ENCODE data around the gene SSTR4.

SSTR4 gene

DNA sequence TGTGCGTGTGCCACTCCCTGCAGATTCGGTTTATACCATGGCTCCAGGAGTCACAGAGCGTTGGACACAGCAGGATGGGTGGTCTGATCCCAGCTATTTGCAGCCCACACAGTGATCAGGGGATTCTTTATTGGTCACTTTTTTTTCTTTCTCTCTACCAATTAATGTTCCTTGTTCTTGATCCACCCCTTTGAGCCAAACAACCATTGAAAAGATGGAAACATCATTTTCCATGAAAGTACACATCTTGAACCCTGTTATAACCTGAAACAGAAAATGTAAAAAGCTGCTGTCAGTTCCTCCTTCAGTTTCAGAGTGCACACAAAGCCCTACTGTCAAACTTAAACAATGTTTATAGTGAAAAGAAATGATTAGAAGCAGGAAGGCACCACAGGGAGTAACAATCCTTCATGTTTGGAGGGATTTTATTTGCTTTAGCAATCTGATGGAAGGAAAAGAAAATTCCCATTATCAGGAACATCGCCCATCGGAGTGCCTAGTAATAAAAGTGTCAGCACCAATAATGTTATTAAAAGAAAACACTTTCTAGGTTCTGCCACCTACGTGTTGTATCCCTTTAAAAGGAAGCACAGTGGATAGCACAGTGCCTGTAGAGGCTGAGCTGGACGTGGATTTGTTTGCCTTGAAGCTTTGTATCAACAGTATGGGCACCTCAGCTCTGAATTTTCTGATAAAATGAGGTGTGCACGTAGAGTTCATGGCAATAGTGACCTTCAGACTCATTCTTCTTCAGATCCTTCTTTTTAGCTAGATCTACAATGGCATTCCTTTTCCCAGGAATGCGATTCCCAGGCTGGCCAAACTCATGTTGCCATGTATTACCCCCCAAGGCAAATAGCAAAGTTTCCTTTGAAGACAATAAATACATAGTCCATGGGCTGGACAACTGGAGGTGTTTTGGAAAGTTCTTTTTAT, 30.4 kb downstream of the SSTR4 start:
- no peak for DNase-seq (ENCODE audit: low read depth)

DNA sequence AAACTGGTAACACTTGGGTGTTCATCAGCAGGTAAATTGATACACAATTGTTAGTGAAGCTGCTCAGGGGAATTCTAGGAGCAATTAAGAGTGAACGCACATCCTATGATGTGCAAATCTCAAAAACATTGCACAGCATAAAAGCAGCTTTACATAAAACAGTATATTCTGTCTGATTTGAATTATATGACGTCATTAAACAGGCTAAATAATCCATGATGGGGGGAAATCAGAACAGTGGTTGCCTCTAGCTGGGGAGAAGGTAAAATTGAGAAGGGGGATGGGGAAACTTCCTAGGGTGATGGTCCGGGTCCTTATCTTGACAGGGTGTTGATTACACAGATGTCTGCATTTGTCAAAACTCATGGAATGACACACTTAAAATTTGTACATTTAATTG, 31.7 kb downstream of the SSTR4 start:
- DNase-seq (ENCODE audit: low read depth) = no peak

DNA sequence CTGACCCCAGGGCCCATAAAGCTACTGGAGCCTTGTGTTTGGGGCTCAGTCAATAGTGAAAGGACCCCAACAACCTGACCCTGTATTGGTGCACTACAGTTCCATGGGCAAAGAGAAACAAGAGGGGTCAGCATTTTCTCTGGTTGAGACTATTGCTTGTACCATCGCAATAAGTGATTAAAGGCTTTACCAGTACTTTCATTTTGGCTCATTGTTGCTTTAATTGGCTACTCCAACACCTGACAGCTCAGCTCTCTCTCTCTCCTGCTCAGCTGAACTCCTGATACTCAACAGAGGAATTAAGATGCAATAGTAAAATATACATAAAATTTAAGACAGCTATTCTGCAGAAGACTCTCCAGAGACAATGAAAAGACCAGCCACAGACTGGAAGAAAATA, 33.2 kb downstream of the SSTR4 start:
- DNase-seq (ENCODE audit: low read depth) = no peak

DNA sequence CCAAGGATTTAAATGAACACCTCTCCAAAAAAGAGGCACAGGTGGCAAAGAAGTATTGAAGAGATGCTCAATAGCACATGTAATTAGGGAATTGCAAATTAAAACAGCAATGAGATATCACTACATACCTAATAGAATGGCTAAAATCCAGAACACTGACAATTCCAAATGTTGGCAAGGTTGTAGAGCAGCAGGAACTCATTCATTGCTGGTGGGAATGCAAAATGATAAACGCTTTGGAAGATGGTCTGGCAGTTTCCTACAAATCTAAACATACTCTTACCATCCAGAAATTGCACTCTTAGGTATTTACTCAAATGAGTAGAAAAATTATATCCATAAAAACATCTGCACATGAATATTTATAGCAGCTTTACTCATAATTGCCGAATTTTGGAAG, 34.0 kb downstream of the SSTR4 start:
- DNase-seq (ENCODE audit: low read depth) = no peak

DNA sequence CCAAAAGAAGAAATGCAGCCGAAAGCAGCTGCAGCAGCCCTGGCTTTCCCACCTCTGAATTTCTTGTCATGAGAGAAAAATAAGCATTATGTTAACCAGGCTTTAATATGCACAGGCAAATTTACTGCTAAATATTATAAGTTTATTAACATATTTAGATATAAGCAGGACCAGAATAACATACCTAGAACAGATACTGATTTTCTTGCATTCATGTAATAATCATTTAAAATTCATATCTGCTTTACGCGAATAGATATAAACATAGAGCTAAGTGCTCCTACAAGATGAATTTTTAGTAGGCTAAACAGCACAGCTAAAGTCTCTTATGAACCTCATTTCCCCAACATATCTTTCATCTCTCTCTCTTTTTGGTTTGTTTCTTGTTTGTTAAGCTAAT, 36.3 kb downstream of the SSTR4 start:
- DNase-seq (ENCODE audit: low read depth) = no peak

DNA sequence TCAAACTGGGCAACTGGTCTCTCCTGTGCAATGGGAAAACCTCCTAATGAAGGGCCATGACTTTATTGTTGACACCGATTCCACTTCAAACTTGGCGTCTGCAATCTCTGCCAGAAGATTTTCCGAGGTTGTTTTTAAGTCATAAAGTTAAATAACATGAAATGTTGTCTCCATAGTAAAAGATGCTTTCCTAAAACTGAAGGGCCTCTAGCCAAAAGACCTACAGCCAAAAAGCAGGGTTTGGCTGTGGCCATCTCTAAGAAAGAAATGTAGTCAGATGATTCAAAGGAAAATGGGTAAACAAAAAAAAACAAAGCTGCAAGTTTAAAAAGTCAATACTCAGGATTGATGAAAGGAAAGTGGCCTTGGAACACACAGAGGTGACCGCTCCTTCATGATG, 36.9 kb downstream of the SSTR4 start:
- no peak for DNase-seq (ENCODE audit: low read depth)

DNA sequence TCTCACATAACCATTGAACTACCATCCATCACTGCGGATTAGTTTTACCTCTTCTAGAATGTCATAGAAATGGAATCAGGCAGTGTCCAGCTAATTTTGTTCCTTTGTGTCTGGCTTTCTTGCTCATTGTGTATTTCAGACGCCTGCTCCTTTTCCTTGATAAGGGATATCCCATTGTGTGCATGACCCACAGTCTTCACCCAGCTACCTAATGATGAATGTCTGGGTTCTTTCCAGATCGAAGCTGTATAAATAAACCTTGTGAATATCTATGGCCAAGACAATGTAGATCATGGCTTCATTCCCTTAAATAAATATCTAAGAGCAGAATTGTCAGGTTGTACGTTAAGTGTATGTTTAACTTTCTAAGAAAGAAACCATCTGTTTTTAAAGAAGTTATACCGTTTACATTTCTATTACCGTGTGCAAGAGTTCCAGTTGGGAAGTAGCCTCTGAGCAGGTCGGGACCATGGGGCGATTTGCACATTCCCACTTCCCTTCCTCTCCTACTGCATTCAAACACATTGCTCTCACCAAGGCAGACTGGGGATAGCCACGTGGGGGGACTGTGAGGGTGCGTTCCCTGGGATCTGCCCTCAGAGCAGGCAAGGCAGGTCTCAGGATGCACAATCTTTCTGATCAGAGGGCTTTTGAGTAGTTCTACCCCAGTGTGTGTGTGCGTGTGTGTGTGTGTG, 37.9 kb downstream of the SSTR4 start:
- no peak for DNase-seq (ENCODE audit: low read depth)

DNA sequence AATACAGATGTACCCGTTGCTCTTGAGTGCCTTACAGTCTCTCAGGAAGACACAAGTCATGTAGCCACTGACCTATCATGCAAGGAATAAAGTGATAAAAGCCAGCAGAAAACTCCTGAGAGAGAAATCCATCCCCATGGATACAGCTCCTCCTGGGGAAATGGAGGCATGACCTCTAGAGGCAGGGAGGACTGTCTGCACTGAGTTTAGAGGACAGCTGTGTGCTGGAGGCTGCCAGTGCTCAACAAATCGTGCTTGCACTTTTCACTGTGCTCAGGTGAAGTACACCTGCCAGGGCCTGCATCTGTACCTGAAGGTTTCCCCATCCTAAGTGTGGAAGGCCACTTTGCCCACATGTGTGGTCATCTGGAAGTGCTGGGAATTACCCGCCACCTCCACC, 38.9 kb downstream of the SSTR4 start:
- no peak for DNase-seq (ENCODE audit: low read depth)

DNA sequence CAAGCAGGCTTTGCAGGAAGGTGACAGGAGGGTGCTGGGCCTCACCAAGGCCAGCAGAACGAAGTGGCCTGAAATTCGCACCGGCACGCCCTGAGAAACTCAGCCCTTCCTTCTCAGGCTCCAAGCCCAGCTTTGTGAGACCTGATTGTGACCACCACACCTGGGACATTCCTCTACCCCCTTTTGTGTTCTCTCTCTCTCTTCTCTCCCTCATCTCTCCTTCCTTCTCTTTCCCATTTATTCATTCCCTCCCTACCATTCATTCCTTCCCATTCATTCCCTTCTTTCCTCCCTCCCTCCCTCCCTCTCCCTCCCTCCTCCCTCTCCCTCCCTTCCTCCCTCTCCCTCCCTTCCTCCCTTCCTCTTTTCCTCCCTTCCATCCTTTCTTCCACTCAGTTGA, 42.2 kb downstream of the SSTR4 start:
- no peak for DNase-seq (ENCODE audit: low read depth)

DNA sequence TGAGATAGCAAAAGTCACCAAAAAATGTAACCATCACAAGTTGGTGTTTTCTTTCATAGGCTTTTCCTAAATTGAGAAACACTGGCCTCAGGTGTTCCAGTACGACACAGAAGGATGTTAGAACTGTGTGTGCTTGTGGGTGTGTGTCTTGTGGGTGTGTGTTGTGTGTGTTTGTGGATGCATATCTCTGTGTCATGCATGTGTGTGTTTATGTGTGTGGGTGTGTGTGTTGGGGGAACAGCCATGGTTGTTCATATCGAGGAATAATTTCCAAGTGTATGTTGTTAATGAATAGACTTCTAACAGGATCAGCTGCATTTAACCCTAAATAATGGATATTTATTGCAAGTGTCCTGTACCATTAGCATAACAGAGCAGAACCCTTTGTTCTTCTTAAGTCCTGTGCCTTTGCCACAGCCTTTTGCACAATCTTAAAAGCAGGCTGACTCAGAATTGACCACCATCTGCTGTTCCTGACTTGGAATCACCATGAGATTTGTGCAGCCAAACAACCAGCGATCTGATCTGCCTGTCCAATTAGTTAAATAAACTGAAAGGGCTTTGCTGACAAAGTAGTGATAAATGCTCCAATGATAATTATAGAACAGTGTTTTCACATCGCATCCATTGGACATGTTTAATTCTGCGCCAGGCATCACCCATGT, 43.4 kb downstream of the SSTR4 start:
- DNase-seq (ENCODE audit: low read depth) = peak; percentile 31

DNA sequence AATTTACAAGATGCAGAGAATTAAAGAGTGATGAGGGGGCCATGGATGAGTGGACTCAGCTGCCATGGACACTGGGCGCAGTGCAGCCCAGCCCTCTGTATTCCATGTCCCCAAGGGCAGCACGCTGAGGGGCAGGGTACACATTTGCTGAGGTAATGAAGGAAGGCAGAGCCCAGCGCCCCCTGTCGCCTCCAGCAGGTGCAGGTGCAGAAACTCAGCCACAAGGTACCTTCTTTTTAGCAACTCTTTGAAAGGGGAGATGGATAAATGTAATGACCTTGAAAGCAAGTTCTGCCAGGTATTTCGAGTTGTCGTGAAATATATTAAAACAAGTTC, 43.9 kb downstream of the SSTR4 start:
- DNase-seq (ENCODE audit: low read depth) = no peak

DNA sequence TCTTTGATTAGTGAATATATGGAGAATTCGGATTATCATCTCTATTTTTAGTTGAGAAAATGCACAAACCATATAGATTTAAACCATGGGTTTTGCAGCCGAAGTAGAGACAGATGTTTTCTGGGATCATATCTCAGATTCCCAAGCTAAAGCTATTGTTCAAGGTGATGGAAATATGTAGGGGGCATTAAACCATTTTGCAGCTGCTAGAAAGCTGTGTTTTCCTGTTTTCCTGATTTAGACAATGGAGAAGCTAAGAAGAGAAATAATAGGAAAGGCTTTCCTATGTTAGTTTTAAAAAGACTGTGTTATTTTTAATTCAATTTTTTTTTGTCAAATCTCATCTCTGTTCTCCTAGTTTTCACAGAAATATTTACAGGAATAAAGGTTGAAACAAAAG, 44.8 kb downstream of the SSTR4 start:
- DNase-seq (ENCODE audit: low read depth) = no peak

DNA sequence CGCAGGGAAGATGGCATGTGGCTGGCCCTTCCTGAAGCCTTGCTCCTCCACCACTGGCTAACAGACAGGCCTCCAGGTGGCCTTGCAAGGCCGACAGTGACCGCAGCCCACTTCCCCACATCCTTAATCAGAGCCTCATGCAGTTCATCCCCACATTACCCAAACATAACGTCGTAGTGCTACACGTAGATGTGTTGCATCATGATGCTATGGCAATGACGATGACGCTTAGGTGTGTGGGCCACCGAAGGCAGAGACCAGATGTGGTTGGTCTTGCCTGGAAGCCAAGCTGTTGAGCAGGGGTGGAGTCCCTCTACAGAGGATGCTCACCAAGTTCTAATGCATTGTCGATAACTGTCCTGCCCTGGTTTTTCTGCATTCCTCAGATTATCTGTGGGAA, 45.4 kb downstream of the SSTR4 start:
- DNase-seq (ENCODE audit: low read depth) = no peak

DNA sequence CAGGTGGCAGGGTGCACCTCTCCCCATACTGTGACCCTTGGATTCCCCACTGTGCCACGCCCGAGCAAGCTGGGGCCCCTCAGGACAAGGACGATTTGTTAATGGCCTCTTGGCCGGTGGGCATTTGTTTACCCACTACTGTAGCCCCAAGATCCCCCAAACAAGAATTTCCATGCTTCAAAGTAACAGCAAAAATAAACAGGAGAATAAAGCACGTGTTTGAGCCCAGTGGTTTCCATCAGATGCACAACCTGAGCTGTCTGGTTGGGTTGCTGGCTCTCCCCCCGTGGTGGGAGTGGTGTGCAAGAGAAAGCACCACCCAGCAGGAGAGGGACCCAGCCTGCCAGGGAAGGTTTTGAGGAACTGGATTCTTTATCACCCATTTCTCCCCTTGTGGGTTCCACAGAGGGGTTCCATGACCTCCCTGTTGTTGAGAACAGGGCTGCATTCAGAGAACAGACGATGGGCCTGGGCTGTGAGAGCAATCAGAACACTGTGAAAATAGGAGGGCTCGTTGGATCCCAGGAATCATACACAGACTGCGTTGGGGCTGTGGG, 46.2 kb downstream of the SSTR4 start:
- DNase-seq (ENCODE audit: low read depth) = no peak

DNA sequence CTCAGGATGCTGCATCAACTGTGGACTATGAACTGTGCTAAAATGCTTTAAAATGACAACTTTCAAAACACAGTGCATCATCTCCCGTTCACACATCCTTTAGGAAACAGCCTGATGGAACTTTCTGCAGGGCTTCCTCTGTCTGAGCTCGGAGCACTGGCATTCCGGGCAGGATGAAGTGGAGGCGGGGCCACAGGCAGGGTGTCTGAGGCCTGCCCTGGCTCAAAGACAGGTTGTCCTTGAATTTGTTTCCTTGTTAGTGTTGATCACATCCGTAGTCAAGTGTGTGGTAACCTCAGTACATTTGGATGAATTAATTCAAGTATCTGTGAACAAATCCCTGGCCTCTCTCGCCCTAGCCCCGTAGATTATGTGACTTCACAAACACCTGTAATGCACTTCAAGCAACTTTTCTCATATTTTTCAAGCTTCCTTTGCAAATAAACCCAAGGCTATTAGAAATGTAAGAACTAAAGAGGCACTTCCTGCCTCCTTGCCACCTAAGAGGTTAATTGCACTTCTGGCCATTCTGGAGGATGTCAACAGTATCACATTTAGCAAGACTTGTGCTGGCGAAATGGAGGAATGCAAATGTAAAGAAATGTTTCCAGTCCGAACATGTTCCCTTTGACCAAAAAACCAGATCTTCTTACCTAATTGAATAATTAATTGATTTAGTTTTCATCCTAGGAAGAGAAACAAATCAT, 47.9 kb downstream of the SSTR4 start:
- no peak for DNase-seq (ENCODE audit: low read depth)

DNA sequence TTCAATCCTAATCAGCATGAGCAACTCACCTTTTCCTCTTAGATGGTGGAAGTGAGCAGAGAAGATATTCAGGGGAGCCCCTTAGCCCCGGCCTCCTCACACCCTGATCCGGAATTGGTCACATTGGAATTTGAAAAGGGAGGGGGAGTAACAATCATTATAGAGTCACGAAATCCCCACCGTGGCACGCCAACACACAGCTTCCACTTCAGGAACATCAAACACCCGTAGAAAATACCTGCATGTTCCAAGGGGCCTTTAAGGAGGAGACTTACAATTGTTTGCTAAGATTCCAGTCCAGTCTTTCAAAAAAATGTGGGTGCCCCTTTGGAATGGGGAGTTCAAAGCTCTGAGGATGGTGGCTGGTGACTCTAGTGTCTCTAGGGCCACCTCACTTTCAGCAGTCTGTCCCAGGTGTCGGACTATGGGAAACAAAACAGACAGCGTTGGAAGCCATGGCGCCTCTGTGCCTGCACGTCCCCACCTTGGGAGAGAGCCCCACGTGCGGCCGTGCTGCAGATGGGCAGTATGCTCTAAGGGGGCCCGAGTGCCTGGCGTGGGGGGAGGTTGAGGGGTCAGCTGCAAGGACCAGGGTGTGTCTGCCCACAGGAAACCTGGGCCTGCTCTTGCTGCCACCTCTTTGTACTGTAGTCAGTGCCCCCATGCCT, 48.6 kb downstream of the SSTR4 start:
- no peak for DNase-seq (ENCODE audit: low read depth)

DNA sequence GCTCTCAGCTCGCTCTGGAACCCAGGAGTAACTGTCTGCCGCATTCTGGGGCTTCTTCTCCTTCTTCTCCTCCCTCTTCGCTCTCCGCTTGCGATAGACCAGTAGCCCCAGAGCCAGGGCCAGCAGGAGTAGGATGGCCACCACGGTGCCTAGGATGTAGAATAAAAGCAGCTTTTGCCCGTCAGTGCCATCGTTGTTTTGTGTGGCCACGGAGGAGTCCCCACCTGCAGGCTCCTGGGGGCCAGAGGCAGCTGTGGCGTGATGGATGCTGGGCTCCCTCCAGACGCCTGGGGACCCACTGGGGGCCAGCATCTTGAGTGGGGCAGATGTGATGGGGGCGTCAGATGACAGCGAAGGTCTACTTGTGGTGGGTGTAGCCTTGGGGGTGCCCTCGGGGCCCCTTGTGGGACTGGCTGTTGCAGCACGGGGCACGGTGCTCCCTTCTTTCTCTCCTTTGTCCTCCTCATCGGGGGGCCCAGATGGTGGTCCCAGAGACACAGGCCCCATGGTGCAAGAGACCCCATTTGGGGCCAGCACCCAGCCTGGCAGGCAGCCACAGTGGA, 49.3 kb downstream of the SSTR4 start:
- DNase-seq (ENCODE audit: low read depth) = no peak

DNA sequence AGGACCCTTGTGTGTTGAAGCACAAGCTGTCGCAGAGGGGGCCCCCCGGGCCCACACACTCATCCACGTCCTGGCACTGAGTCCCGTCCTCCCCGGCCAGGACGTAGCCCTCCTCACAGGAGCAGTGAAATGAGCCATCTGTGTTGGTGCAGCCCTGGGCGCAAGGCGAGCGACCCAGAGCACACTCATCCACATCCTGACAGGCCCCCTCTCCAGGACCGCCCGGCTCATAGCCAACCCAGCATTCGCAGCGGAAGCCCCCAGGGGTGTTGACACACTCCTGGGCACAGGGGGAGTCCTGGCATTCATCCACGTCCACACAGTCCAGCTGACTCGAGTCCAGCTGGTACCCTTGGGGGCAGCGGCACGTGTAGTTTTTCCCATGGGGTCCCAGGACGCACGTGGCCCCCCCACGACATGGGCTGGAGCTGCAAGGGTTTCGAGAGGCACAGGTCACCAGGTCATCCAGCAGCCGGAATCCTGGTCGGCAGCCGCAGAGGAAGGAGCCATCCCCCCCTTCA, 49.8 kb downstream of the SSTR4 start:
- no peak for DNase-seq (ENCODE audit: low read depth)

DNA sequence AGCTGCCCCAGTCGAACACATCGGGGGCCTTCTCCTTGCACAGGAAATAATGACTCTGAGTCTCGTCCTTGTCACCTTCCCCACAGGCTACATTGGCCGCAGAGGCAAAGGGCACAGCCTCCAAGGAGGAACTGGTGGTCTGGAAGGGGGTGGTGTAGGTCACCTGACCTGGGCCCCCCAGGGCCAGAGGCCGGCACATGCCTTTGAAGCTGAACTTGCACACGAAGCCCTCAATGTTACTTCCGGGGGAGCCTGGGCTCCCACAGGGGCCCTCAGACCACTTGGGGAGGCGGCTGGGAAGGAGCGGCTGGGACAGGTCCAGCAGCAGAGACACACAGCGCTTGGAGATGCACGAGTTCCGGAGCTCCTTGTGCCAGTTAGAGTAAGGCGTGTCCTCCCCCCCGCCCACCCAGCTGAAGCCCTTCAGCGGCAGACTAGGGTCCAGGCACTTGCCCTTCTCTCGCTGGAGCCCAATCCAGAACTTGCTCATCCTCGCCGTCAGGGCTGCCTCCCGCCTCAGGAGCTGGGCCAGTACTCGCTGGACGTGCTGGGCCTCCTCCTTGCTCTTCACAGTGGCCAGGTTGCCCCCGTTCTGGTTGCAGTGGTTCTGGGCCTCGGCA, 50.4 kb downstream of the SSTR4 start:
- no peak for DNase-seq (ENCODE audit: low read depth)

DNA sequence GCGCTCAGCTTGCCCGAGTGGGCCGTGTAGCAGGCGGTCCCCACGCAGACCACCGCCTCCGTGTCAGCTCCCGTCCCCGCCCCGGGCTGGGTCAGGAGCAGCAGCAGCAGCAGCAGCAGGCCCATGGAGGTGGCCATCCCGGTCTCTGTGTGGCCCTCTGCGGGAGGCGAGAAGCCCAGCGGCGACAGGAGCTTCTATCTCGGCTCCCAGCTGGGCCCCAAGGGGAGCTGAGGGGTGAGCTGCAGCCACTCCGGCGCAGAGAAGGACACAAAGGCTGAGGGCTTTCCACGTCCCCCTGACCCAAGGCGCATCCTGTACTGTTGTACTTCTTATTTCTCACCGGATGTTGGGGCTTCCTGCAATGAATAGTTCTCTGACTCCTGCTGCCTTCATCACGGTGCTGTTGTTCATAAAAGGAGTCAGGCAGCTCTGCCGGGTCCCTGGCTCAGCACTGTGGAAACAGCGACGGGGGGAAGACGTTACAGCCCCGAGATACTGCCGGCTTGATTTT, 51.0 kb downstream of the SSTR4 start, which contains the start of gene CD93:
Gene CD93, minus strand, starts transcription at position 269 of the 511 bp plus-strand sequence. Its CDS starts 132 bp downstream, at position 137.
- DNase-seq (ENCODE audit: low read depth) = no peak

Data from stromal cell of bone marrow (primary cell).